Loucy (cell line): Measurements from ENCODE around the gene RPL37A.

Source experiments
- CTCF ChIP-seq: fragments of 200-600 bp; sonication (generic); conservative IDR thresholded peaks from 2 replicates; pipeline ENCODE4 v1.5.1; 2014; ENCODE audit warnings: mild to moderate bottlenecking, antibody characterized with exemption, low read length
- EZH2phosphoT487 ChIP-seq: fragments of 200-600 bp; IDR thresholded peaks from 2 replicates; pipeline ENCODE4 v1.6.1; 2018; ENCODE audit warnings: antibody characterized with exemption, mild to moderate bottlenecking, moderate library complexity, borderline replicate concordance

GRCh38 chr2:216545359-216545758 is 46.7 kb downstream of the RPL37A start:
- TF ChIP-seq CTCF, result no peak
- no peak for TF ChIP-seq EZH2phosphoT487
